Left forelimb (tissue), 1 donor: ENCODE results near the gene SHB.

Experiments used
- DNase-seq: peaks from one replicate; pipeline ENCODE4 v3.0.0-alpha.2; 2018; ENCODE audit warnings: low spot score

The SHB gene

DNA sequence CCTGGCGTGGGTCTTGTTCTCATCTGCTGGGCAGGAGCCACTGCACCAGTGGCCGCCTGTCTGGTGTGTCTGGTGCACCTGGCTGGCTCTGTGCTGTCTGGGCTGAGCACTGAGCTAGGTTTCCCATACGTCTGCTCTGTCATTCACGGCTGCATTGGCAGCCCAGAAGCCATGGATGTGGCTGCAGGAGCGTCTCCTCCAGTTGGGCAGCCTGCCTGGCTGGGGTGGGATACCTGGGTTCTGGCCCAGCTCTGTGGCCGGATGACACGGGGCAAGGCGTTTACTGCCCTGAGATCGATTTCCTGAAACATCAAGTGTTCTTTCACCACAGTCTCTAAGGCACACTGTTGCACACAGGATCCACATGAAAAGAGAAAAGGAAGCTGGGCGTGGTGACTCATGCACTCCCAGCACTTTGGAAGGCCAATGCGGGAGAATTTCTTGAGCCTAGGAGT lies 139.6 kb downstream of the SHB start:
- no peak for DNase-seq

- no peak for DNase-seq
Observed at GRCh38 chr9:37928552-37929430, 140.2 kb downstream of the SHB start.

DNA sequence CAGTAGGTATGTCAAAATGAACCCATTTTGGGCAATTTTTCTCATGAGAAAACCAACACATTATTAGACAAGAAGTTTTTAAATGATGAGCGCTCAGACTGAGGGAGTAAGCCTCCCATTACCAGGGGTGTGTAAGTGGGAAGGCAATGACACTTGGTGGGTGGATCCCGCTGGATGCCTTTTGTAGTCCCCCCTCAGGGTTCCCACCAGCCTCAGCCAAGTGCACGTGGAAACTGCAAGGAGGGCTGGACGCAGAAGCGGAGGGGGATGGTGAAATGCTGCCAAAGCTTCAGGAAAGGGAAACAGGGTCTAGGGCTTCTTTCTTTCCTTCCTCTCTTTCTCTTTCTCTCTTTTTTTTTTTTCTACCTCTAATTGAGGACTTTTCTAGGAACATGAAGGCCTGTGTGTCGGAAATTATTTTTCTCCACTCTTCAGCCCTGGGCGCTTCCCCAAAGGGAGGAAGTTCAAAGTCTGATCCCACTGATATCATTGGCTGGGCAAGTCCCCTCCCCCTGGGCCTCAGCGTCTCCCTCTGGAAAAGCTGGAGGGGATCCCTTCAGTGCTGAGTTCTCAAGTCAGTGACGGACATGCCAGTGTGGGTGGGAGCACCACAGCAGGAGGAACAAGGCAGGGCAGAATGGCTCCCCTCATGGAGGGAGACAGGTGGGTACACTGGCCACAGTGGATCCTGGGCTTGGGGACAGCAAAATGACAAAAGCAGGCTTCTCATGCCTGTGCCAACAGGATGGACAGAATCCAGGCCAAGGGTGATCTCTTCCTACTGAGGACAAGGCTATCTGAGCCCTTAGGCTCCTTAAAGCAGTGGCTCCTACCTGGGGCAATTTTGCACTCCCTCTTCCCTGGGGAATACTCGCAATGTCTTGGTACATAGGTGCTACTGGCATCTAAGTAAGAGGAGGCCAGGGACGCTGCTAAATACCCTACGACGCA lies 141.2 kb downstream of the SHB start:
- no peak for DNase-seq

DNA sequence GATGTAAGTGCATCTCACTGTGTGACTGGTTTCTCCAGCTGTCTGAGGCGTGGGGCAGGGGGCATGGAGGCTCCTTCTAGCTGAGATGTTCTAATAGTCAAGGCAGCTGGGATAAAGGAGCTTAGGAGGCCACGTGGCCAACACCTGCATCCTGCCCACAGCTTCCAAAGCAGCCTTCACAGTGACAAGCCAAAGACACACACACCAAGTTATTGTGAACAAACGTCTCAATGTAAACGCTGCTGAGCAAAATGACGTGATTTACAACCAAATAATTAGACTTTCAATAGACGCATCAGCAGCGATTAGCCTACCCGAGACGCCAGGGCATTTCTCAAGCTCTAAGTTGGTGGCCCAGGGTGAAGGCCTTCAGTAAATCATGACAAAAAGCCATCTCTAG lies 141.9 kb downstream of the SHB start:
- no peak for DNase-seq

- DNase-seq = no peak
Observed at GRCh38 chr9:37926737-37927118, 142.3 kb downstream of the SHB start.

- no peak for DNase-seq
Observed at GRCh38 chr9:37925786-37926736, 143.0 kb downstream of the SHB start.

- DNase-seq = no peak
Observed at GRCh38 chr9:37925006-37925405, 144.0 kb downstream of the SHB start.

DNA sequence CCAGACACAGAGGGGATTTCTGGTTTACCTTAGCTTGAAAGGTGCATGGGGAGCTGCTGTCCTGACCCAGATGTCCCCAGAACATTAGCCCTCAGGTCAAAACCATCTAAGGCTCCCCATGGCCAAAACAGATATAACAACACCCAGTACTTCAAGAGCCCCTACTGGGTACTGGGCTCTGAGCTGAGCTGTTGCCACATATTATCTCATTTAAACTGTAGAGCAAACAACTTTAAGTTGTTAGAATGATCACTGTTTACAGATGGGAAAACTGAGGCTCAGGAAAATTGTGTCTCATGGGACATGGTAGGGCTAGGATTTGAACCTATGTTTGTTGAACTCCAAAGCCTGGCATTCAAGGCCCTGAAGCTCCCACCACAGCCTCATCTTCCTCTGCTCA lies 144.5 kb downstream of the SHB start:
- DNase-seq = no peak

GRCh38 chr9:37923796-37924427 lies 145.1 kb downstream of the SHB start:
- DNase-seq = no peak

DNA sequence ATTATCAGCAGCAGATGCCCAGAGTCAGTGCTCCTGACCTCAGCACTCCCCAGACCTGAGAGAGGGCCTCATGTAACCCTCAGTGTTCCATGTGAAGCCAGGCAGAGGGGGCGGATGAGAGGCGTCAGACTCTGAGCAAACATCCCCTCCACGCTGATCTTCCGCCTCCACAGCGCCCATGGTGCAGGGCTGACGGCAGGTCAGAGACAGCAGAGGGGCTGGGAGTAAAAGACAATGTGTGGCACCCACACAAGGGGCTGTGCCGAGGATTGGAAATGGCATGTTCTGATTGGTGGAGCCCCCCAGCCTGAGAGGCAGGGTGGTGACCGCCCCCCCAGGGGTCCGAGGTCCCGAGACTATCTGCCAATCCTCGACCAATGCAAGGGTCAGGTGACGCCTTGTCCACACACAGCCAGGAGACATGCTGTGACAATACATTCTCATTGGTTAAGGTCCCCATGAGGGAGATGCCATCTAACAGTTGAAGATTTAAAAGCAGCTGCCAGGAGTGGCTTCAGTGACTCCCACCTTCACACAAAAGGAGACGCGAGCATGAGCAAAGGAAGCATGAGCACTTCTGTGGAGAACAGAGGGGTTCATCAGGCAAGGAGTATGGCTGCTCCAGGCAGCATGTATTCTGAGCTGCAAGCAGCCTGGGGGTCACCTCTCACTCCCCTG lies 145.8 kb downstream of the SHB start:
- no peak for DNase-seq

DNA sequence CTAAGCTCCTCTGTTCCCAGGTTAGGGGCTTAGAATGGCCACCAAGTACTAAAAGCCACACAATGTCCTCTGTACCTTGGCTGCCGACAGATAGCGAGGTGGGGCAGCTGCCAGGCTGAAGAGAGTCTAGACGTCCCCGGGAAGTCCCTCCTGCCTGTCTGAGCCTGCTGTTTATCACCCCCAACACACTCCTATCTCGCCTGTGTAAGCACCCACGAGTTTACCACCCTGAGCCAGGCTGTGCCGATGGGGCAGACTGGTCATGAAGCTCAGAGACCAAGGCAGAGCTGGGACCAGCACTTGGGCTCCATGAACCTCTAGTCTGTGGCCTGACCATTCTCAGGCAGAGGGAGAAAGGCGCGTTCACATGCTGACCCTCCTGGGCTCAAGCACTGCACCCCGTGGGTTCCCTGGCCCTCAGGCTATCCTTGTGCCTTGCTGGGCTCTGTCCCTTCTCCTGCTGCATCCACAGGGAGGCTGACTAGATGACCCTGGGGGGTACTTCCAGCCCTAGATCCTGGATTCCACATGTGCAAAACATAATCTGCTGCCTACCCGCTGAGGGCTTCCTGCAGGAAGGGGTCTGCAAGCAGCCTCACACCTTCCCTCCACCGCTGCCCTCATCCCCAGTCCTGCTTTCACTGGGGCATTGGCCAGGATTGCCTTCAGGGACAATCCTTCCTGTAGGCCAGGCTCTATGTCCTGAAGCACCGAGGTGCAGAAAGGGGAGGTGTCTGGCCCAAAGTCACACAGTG lies 146.5 kb downstream of the SHB start:
- no peak for DNase-seq

DNA sequence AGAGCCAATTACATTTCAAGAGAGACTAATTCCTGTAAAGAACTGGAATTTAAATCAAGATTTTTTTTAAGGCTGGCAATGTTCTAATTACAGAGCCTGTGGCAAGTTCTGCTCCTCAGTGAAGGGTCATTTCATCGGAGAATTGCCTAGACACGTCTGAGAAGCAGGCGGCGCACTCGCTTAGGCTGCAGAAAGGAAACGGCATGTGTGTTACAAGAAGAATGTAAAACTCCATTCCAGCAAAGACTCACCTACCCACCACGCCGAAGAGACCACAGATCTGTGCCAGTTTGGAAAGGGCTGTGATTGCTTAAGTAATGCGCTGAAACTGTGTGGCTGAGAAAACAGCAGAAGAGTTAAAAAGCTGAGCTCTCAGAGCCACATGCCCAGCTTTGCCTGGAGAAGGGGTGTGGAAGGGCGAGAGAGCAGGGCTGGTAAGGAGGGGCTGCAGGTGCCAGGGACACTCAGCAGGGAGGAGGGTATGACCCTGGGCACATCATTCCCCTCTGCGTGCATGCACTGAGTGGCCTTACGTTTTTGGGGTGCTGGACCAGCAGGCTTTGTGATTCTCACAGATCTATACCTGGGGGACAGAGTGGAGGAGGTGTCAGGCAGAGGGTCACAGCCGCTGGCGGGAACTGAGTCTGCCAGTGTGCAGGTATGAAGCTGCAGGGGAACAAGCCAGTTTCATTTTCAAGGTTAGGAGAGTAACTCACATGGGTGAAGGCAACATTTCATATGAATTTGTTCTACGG lies 147.3 kb downstream of the SHB start:
- no peak for DNase-seq

DNA sequence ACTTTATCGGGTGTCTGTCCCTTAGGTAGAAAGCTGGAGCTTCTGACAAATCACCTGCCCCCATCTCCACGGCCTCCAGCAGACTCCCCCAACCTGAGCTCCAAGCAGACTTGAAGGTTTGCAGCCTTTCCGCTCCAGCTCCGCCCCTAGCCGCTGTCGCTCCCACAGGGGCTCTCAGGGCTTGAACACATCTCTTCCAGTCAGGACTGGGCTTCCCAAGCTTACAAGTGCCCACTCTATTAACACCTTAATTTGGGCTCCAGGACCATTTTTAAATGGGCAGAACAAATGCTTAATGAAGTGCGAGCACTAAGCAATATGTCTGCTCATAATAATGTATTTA lies 147.9 kb downstream of the SHB start:
- DNase-seq = no peak

DNA sequence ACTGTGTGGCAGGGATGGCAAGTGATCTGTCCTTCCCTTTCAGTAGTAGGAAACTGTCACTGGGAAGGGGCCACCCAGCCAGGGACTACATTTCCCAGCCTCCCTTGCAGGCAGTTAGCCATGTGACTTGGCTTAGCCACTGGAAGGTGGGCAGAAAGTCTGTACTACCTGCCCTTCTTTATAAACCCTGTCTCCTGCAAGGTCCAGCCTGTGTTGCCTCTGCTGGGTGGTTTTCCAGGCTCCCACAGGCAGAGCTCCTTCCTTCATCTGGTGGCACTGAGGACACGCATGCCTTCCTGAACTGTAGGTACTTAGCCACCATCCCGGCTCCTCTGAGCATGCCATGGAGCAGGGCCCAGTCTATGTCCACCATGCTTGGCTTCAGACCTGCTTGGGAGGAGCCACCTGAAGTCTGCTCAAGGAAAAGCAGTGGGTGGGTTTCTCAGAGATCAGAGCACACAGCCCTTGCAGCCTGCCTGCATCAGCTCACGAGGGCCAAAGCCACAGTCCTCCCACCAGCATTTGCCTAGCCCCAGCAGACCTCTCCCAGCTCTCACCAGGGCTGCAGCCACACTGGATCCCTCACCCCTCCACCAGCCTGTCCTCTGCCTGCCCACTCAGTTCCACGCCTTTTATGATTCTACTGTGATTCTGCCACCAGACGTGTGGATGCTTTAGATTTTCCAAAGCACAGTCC lies 148.4 kb downstream of the SHB start:
- no peak for DNase-seq

DNA sequence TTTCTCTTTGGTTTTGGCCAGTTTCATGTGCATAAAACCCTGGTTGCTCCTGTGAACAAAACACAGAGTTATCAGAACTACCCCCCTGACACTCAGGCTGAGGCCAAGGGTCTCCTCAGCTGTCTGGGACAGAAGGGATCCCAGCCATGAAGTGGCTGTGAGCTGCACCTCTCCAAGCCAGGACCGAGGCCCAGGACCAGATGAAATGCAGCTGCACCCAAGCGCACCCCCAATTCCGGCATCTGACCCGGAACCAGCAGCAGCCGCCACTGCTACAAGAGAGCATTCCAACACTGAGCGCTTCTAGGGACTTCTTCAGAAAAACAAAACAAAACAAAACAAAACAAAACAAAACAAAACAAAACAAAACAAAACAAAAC lies 149.1 kb downstream of the SHB start:
- DNase-seq = peak; percentile 55

DNA sequence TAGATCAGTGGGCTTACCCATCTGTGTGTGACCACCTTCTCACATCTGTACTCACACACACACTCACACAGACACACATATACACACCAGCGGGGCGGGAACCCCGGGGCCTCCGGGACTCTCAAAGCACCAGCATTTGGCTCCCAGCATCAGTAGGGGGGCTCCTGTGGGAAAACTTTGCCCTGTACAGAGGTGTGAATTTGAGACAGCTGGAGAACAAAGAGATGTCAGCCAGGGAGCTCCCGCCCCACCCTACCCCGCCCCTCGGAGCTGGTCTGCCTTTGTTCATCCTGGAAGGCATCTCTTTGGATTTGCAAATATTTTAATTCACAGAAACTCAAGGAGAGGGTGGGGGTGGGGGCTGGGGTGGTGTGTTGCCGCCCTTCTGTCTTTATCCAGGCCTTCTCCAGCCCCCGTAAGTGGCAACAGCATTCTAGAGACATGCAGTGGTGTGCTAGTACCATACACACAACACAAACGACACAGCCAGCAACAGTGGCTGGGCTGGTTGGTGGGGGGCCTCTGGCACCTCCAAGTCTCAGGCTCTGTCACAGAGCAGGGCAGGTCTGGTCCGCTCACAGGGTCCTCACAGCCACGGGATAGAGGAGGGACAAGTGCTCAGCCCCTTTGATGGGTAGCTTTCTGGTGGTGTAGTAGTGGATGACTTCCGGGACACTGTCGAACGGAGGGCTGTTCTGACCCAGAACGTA lies 149.6 kb downstream of the SHB start:
- peak; percentile 48 for DNase-seq

GRCh38 chr9:37918665-37919170 lies 150.3 kb downstream of the SHB start:
- DNase-seq = peak; percentile 8
